ENCODE measurements around the gene RAD51C.
A peak's percentile ranks its signal among the peaks of the same experiment; 100 is the strongest.
"Not testable (repeated sequence)": the region's sequence is repeated elsewhere in the genome, so short reads cannot be mapped to it uniquely, and the experiment has no call there.

The RAD51C gene

DNA sequence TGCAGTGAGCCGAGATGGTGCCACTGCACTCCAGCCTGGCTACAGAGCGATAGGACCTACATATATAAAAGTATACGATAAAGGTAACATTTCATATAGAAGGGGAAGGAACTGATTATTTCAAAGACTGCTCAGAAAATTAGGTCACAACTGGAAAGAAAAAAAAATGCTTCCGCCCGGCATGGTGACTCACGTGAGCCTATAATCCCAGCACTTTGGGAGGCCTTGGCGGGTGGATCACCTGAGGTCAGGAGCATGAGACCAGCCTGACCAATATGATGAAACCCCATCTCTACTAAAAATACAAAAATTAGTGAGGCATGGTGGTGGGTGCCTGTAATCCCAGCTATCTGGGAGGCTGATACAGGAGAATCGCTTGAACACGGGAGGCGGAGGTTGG is 8.4 kb upstream of the RAD51C start:
- no peak for DNase-seq (ENCODE audit: low read depth in 2 of 2)

DNA sequence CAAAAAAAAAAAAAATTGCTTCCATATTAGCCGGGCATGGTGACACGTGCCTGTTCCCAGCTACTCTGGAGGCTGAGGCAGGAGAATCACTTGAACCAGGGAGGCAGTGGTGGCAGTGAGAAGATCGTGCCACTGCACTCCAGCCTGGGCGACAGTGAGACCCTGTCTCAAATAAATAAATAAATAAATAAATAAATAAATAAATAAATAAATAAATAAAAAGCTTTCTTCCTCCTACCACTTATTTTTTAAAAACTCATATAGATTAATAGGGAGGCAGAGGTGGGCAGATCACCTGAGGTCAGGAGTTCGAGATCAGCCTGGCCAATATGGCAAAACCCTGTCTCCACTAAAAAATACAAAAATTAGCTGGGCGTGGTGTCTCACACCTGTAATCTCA is 7.9 kb upstream of the RAD51C start:
- not testable (repeated sequence) for DNase-seq (ENCODE audit: low read depth in 2 of 2)

DNA sequence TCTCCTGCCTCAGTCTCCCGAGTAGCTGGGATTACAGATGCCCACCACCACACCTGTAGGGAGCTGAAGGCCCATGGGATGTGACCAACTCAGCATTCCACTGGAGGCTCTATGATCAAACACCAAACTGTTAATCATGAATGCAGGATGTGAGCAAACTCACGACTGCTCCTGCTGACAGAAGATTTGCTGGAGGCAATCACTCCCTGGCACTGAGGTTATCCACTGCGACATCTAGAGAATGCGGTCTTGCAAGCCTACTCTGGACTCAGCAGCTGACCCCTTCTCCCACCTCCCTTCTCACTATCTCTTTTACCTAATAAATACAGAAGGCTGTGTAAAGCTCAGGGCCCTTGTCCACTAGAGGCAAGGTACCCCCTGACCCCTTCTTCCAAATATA is 5.4 kb upstream of the RAD51C start:
- no peak for DNase-seq (ENCODE audit: low read depth in 2 of 2)

DNA sequence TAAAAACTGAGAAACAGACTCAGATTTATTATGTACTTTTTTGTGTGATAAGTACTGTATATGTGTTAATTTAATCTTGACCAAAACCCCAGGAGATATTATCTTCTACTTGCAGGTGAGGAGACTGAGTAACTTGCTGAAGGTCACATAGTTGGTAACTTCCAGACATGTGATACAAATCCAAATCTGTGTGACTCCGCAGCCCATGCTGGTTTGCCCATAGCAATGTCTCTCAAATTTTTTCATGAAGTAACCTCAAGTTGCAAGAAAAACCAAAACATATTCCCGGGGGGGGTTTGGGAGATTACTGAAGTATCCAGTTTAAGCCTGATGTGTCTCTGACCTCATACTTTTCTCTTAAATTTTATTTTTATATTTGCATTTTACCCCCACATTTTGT is 3.9 kb upstream of the RAD51C start:
- DNase-seq (ENCODE audit: low read depth in 2 of 2), result no peak

DNA sequence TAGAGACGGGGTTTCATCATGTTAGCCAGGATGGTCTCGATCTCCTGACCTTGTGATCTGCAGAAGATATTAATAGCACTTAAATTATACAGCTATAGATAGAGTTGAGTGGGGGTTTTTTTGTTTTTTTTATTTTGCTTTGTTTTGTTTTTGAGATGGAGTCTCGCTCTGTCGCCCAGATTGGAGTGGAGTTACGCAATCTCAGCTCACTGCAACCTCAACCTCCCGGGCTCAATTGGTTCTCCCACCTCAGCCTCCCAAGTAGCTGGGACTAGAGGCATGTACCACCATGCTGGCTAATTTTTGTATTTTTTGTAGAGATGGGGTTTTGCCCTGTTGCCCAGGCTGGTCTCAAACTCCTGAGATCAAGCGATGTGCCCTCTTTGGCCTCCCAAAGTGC is 2.4 kb upstream of the RAD51C start:
- not testable (repeated sequence) for DNase-seq (ENCODE audit: low read depth in 2 of 2)

DNA sequence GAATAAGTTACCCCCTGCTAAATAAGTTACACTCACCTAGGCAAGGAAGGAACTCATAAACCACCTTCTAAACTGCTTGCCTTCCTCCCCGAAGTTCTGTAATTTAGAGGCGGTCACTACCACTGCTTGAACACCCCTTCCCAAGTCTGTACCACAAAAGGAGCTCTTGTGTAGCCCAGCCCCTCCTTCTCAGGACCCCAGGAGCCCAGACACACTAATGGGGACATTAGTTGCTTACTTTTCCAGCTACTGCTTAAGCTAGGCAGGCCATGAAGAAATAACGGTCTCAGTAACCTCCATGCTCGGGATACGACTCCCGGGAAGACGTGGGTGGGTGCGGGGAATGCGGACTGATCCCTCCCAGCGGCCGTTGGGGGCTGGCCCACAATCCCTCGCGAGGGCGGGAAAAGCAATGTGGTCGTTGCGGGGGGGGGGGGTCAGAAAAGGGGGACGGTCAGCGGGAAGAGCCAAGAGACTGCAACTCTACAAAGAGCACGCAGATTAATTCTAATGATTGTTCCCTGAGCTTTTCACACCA is 632 bp upstream of the RAD51C start, which contains the start of gene TEX14:
TSS of gene TEX14 (minus strand) at position 345 of the 538 bp plus-strand sequence. CDS start 40,044 bp downstream, outside the sequence.
- no peak for DNase-seq (ENCODE audit: low read depth in 2 of 2)

DNA sequence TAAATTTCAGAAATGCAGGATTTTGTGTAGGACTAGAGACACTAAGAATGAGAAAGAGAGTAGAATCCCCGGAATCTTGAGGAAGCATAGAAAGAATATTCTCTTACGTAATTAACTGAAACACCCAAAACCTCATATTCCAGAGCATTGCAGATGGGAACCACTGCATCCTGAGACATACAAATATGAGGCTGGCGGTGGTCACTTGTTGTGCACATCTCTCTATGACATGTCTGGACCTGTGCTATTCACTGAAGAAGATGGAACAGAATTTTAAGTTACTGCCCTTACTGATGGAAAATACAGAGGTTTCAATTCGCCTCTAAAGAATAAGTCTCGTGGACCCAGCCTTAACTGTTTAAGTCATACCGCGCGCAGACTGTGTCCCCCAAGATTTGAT is 806 bp downstream of the RAD51C start:
- DNase-seq (ENCODE audit: low read depth in 2 of 2), result no peak

DNA sequence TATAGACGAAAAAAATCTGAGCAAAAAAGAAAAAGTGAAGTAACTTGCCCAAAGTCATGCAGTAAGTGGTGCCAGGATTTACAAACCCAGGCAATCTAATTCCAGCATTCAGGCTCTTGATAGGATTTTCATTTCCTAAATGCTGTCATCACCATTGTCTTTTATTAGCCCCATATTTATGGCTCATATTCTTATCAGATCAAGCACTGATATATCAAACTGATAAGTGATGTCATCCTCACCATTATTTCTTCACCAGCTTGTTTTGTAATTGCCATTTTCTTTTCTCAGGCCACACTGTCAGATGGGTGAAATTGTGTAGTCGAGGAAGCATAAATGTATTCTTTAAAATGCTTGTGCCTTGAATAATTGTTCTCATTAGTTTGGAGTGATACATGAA is 1.3 kb downstream of the RAD51C start:
- no peak for DNase-seq (ENCODE audit: low read depth in 2 of 2)

DNA sequence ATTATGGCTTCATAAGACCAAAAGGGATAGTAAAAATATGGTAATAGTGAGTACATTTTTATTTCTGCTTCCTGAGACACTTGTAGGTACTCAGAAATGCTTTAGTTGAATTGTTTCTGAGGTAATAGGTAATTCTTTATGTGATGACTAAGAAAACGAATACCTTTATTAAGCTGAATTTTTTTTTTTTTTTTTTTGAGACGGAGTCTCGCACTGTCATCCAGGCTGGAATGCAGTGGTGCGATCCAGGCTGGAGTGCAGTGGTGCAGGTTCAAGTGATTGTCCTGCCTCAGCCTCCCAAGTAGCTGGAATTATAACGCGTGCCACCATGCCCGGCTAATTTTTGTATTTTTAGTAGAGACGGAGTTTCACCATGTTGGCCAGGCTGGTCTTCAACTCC is 1.9 kb downstream of the RAD51C start:
- no peak for DNase-seq (ENCODE audit: low read depth in 2 of 2)

DNA sequence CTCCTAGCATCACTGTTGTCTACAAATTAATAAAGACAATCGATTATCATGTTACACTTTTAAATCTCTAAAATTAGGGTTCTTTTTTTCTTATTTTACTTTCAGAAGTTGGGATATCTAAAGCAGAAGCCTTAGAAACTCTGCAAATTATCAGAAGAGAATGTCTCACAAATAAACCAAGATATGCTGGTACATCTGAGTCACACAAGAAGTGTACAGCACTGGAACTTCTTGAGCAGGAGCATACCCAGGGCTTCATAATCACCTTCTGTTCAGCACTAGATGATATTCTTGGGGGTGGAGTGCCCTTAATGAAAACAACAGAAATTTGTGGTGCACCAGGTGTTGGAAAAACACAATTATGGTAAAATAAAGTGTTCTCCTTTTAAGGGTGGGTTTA is 2.4 kb downstream of the RAD51C start:
- no peak for DNase-seq (ENCODE audit: low read depth in 2 of 2)

DNA sequence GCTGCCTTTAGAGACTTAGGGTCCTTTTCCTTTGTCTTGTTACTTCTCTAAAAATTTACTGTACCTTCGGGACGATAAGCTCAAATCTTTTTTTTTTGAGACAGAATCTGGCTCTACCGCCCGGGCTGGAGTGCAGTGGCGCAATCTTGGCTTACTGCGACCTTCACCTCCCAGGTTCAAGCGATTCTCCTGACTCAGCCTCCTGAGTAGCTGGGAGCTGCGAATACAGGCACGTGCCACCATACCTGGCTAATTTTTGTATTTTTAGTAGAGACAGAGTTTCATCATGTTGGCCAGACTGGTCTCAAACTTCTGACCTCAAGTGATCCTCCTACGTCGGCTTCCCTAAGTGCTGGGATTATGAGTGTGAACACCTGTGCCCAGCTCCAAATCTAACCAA is 7.4 kb downstream of the RAD51C start:
- DNase-seq (ENCODE audit: low read depth in 2 of 2), result no peak

DNA sequence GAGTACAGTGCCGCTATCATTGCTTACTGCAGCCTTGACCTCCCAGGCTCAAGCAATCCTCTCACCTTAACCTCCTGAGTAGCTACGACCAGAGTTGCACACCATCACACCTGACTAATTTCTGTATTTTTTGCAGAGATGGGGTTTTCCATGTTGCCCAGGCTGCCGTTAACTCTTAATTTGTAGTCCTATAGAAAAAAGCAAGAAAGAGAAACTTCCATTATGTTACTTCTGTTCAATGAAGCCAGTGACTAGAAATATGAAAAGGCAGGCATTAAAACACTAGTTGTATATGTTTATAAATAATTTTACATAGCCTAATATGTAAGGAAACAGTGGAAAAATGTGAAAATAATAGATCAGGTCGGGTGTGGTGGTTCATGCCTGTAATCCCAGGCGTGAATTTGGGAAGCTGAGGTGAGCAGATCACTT is 9.7 kb downstream of the RAD51C start:
- no peak for DNase-seq (ENCODE audit: low read depth in 2 of 2)

DNA sequence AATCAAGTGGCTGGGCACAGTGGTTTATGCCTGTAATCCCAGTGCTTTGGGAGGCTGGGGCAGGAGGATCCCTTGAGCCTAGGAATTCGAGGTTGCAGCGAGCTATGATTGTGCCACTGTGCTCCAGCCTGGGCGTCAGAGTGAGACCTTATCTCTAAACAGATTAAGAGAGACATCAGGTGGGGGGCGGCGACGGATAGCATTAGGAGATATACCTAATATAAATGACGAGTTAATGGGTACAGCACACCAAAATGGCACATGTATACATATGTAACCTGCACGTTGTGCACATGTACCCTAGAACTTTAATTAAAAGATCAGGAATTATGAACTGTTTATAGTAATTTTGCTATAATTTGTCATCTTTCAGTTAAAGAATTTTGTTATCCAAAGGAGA is 10.3 kb downstream of the RAD51C start:
- no peak for DNase-seq (ENCODE audit: low read depth in 2 of 2)

DNA sequence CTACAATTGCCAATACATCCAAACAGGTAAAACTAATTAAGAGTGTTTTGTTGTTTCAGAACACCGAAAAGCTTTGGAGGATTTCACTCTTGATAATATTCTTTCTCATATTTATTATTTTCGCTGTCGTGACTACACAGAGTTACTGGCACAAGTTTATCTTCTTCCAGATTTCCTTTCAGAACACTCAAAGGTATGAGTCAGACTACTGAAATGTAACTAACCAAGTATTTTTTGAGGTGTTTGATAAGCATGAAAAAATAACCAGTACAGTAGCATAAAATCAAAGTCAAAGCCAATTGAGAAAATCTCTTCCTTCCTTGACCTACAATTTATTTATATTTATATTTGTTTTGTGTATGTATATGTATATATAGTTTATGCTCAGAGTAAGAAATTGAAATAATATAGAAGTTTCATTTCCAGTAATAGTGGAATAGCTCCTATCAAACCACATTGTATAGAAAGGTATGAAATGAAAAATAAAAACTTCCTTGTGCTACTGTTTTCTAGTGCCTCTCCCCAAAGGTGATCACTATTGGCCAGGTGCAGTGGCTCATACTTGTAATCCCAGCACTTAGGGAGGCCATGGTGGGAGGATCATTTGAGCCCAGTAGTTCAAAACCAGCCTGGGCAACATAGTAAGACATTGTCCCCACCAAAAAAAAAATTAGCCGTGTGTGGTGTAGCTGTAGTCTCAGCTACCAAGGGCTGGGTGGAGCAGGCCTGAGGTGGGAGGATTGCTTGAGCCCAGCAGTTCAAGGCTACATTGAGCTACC is 10.9 kb downstream of the RAD51C start:
- DNase-seq (ENCODE audit: low read depth in 2 of 2), result no peak

DNA sequence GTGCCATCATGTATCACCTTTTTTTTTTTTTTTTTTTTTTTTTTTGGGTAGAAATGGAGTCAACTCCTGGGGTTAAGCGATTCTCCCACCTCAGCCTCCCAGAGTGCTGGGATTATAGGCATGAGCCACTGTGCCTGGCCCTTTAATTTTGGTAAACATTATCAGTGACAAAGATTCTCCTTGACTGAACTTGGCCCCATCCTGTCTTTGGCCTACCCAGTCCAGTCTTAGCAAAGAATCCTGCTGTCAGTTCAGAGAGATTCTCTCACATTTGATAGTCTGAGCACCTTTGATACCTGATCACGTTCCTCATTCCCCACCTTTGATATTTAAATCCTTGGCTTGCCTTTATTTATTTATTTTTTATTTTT is 11.5 kb downstream of the RAD51C start:
- DNase-seq (ENCODE audit: low read depth in 2 of 2), result no peak

DNA sequence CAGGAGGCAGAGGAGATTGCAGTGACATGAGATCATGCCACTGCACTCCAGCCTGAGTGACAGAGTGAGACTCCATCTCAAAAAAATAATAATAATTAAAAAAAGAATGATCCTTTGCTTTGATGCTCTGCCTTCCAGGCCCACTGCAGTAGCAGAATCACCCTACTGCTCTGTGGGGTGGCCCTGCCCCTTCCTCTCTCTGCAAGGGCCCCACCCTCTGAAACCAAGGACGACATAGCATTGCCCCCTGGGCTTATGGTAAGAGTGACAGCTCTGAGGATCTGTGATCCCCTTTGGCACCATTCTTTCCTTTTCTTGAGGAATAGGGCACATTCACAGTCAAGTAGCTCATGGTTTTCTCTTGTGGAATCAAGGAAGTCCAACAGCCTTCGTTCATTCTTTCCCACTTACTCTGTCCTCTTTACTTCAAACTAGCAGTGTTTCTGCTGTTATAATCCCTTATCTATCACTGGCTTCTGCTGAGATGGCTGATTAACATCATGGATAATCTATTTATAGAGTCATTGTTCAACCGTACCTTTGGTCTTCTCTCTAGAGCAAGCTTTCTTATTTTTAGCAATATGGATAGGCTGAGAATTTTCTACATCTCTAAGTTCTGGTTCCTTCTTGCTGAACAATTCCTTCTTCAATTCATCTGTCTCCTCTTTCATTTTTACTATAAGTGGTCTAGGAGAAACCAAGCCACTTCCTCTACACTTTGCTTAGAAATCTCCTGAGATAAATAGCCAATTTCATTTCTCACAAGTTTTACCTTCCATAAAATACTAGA is 14.1 kb downstream of the RAD51C start:
- no peak for DNase-seq (ENCODE audit: low read depth in 2 of 2)

DNA sequence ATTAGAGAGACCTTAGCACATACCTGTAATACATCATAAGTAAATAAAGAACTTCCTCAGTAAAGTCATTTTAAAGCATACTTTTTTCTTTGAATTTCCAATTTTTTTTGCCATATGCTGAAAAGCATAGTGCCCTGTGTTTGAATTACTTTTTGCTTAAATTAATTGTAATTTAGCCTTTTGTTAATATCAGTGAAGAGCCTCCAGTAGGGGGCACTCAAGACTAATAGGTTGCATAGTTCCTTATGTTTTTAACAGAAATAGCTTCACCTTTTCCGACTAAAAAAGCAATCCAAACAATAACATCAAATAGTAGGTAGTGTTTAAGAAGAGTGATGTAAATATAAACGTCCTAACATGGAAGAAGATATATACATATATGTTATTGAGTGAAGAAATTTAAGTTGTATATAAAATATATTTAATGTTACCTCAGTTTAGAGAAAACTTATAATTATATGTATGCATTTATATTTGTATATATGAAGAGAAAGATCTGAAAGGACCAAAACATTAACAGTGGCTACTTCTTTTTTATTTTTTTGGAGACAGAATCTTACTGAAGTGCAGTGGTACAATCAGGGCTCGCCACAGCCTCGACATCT is 18.6 kb downstream of the RAD51C start:
- peak in 1 of 2 experiments; percentile 34 for DNase-seq (ENCODE audit: low read depth in 2 of 2)

DNA sequence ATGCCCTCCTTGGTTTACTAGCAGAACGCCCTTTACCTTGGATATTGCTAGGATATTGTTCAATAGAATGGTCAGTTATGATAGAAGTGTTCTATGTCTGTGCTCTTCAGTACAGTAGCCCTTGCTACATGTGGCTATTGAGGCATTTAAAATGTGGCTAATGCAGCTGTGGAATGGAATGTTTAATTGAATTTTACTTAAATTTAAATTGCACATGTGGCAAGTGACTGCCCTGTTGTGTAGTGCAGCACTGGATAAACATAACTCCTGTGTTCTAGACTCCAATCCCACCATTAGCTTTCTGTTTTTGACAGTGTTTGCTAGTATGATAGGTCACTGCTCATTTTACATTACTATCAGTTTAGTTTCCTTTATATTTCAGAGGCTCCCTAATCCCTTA is 29.9 kb downstream of the RAD51C start:
- DNase-seq (ENCODE audit: low read depth in 2 of 2), result no peak

DNA sequence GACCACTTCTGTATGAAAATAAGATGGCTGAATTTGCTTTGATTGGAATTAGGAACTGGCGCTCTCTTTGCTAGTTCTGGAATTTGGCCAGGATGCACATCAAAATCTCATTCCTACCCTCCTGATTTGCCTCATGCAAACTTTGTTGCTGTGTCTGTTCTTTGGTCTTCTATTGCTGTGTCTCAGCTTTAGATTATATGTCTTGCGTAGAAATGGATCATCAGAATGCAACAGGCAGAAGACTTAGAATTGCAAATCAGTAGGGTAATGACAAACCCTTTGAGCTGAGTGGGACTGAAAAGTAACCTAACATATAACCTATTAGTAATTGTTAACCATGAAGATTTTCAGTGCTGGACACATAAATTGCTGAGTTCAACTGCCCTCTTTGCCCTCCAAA is 30.3 kb downstream of the RAD51C start:
- no peak for DNase-seq (ENCODE audit: low read depth in 2 of 2)

DNA sequence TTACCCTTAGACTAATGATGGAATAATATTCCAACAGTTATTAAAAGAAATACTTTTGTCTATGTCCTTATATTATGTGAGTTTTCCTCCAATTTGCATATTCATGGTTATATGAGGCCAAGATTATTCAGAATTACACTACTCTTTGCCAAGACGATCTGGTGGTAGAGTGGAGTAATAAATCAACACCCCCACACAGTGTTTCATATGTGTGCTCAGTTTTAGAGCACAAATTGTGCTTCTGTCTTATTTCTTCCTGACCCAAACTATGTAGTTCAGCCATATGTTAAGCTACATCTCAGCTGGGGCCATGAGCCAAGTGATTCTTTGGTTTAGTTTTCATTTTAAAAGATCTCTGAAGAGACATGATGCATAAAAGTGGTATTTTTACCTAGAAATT is 36.4 kb downstream of the RAD51C start:
- DNase-seq (ENCODE audit: low read depth in 2 of 2), result no peak

DNA sequence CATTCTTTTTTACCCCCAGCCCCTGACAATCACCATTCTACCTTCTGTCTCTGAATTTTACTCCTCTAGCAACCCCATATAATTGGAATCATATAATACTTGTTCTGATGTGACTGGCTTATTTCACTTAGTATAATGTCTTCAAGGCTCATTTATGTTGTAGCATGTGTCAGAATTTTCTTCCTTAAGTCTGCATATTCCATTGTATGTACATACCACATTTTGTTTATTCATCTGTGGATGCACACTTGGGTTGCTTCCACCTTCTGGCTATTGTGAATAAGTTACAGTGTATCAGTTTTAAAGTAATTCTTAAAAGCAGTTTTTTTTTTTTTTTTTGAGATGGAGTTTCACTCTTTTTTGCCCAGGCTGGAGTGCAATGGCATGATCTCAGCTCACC is 38.5 kb downstream of the RAD51C start:
- no peak for DNase-seq (ENCODE audit: low read depth in 2 of 2)

DNA sequence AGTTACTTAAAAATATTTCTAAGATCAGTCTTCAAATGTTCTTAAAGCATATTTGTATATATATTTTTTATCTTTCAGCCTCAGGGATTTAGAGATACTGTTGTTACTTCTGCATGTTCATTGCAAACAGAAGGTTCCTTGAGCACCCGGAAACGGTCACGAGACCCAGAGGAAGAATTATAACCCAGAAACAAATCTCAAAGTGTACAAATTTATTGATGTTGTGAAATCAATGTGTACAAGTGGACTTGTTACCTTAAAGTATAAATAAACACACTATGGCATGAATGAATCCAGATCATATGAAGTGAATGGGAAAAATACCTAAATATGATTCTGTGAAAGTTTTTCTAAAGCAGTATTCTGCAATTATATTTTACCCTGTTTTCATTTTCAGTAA is 41.6 kb downstream of the RAD51C start:
- DNase-seq (ENCODE audit: low read depth in 2 of 2), result no peak

DNA sequence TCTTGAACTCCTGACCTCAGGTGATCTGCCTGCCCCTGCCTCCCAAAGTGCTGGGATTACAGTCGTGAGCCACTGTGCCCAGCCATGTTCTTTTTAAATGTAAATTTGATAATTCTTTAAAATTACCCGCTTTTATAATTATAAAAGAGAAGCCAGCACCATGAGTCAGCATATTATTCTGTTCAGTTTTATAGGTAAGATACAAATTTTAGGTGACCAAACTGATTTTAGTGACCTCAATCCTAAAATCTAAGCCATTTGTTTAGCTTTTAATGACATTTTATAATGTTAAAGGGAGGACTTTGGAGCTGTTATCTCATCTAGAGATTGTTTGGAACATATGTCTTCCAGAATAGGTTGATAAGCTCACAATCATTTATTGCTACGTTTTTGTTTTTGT is 42.4 kb downstream of the RAD51C start:
- no peak for DNase-seq (ENCODE audit: low read depth in 2 of 2)
